ENCODE results near the gene LCN10. TPM values are rescaled to one million over a fixed set of nuclear protein-coding genes. Genes with fewer than 3 reads are reported as not detected.

Gene LCN10
- total and polyA plus RNA-seq, 2 of the 13 experiments (the other 11 are each of a cell fraction or from before 2014, with no cell fraction given): 0.53 to 0.61 TPM

DNA sequence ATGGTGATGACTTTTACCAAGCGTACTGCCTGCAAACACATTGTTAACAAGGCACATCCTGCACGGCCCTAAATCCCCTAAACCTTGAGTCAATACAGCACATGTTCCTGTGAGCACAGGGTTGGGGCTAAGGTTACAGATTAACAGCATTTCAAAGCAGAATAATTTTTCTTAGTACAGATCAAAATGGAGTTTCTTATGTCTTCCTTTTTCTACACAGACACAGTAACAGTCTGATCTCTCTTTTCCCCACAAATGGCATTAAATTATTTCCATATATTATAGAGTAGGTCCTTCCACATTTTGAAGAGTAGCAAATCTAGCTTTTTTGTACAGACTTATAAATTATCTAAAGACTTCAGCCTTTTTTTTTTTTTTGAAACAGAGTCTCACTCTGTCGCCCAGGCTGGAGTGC, 46.8 kb upstream of the LCN10 start (continued):
- TF ChIP-seq, protein P1, sequence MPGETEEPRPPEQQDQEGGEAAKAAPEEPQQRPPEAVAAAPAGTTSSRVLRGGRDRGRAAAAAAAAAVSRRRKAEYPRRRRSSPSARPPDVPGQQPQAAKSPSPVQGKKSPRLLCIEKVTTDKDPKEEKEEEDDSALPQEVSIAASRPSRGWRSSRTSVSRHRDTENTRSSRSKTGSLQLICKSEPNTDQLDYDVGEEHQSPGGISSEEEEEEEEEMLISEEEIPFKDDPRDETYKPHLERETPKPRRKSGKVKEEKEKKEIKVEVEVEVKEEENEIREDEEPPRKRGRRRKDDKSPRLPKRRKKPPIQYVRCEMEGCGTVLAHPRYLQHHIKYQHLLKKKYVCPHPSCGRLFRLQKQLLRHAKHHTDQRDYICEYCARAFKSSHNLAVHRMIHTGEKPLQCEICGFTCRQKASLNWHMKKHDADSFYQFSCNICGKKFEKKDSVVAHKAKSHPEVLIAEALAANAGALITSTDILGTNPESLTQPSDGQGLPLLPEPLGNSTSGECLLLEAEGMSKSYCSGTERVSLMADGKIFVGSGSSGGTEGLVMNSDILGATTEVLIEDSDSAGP (CRISPR knock-in tag; IDR thresholded peaks at IDR 0.05; ENCODE audit: borderline replicate concordance): peak; percentile 21; the same call in 1 of the 2 replicates
- TF ChIP-seq SAP130 (CRISPR knock-in tag; IDR thresholded peaks at IDR 0.05; ENCODE audit: low read depth): peak; percentile 58
- TF ChIP-seq PPARG (CRISPR knock-in tag; conservative IDR thresholded peaks at IDR 0.05): no peak
- TF ChIP-seq, protein P2, sequence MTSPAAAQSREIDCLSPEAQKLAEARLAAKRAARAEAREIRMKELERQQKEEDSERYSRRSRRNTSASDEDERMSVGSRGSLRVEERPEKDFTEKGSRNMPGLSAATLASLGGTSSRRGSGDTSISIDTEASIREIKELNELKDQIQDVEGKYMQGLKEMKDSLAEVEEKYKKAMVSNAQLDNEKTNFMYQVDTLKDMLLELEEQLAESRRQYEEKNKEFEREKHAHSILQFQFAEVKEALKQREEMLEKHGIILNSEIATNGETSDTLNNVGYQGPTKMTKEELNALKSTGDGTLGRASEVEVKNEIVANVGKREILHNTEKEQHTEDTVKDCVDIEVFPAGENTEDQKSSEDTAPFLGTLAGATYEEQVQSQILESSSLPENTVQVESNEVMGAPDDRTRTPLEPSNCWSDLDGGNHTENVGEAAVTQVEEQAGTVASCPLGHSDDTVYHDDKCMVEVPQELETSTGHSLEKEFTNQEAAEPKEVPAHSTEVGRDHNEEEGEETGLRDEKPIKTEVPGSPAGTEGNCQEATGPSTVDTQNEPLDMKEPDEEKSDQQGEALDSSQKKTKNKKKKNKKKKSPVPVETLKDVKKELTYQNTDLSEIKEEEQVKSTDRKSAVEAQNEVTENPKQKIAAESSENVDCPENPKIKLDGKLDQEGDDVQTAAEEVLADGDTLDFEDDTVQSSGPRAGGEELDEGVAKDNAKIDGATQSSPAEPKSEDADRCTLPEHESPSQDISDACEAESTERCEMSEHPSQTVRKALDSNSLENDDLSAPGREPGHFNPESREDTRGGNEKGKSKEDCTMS (CRISPR knock-in tag; conservative IDR thresholded peaks at IDR 0.05): no peak
- no peak for TF ChIP-seq ZNF3 (CRISPR knock-in tag; IDR thresholded peaks at IDR 0.05)
- TF ChIP-seq, protein P3, sequence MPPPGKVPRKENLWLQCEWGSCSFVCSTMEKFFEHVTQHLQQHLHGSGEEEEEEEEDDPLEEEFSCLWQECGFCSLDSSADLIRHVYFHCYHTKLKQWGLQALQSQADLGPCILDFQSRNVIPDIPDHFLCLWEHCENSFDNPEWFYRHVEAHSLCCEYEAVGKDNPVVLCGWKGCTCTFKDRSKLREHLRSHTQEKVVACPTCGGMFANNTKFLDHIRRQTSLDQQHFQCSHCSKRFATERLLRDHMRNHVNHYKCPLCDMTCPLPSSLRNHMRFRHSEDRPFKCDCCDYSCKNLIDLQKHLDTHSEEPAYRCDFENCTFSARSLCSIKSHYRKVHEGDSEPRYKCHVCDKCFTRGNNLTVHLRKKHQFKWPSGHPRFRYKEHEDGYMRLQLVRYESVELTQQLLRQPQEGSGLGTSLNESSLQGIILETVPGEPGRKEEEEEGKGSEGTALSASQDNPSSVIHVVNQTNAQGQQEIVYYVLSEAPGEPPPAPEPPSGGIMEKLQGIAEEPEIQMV (CRISPR knock-in tag; IDR thresholded peaks at IDR 0.05; ENCODE audit: low read depth): no peak
- TF ChIP-seq ZNF781 (CRISPR knock-in tag; IDR thresholded peaks at IDR 0.05; ENCODE audit: borderline replicate concordance, not compliant biosample characterization): no peak
- TF ChIP-seq, protein P4, sequence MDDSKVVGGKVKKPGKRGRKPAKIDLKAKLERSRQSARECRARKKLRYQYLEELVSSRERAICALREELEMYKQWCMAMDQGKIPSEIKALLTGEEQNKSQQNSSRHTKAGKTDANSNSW (CRISPR knock-in tag; IDR thresholded peaks at IDR 0.05; ENCODE audit: borderline replicate concordance): no peak
- peak; percentile 76 for TF ChIP-seq TCF7 (IDR thresholded peaks at IDR 0.05; ENCODE audit: low read depth)
- TF ChIP-seq TARDBP (CRISPR knock-in tag; IDR thresholded peaks at IDR 0.05): 0 out of 2 replicates have a peak, but pooled peaks have one; percentile 37
- 0 out of 4 replicates have a peak, but pooled peaks of 1 of the 2 experiments have one; percentile 4 for TF ChIP-seq POLR2A (IDR thresholded peaks at IDR 0.05; ENCODE audit: insufficient read depth in 1 of 2, low read depth in 2 of 2, low read length in 2 of 2)
- TF ChIP-seq, protein P5, sequence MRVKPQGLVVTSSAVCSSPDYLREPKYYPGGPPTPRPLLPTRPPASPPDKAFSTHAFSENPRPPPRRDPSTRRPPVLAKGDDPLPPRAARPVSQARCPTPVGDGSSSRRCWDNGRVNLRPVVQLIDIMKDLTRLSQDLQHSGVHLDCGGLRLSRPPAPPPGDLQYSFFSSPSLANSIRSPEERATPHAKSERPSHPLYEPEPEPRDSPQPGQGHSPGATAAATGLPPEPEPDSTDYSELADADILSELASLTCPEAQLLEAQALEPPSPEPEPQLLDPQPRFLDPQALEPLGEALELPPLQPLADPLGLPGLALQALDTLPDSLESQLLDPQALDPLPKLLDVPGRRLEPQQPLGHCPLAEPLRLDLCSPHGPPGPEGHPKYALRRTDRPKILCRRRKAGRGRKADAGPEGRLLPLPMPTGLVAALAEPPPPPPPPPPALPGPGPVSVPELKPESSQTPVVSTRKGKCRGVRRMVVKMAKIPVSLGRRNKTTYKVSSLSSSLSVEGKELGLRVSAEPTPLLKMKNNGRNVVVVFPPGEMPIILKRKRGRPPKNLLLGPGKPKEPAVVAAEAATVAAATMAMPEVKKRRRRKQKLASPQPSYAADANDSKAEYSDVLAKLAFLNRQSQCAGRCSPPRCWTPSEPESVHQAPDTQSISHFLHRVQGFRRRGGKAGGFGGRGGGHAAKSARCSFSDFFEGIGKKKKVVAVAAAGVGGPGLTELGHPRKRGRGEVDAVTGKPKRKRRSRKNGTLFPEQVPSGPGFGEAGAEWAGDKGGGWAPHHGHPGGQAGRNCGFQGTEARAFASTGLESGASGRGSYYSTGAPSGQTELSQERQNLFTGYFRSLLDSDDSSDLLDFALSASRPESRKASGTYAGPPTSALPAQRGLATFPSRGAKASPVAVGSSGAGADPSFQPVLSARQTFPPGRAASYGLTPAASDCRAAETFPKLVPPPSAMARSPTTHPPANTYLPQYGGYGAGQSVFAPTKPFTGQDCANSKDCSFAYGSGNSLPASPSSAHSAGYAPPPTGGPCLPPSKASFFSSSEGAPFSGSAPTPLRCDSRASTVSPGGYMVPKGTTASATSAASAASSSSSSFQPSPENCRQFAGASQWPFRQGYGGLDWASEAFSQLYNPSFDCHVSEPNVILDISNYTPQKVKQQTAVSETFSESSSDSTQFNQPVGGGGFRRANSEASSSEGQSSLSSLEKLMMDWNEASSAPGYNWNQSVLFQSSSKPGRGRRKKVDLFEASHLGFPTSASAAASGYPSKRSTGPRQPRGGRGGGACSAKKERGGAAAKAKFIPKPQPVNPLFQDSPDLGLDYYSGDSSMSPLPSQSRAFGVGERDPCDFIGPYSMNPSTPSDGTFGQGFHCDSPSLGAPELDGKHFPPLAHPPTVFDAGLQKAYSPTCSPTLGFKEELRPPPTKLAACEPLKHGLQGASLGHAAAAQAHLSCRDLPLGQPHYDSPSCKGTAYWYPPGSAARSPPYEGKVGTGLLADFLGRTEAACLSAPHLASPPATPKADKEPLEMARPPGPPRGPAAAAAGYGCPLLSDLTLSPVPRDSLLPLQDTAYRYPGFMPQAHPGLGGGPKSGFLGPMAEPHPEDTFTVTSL (CRISPR knock-in tag; IDR thresholded peaks at IDR 0.05; ENCODE audit: borderline replicate concordance): peak; percentile 29; the same call in 1 of the 2 replicates
- 0 out of 2 replicates have a peak, but pooled peaks have one; percentile 45 for TF ChIP-seq POLR2G (IDR thresholded peaks at IDR 0.05; ENCODE audit: low read depth, low read length)
- TF ChIP-seq ZNF589 (CRISPR knock-in tag; conservative IDR thresholded peaks at IDR 0.05): no peak
- TF ChIP-seq, protein P6, sequence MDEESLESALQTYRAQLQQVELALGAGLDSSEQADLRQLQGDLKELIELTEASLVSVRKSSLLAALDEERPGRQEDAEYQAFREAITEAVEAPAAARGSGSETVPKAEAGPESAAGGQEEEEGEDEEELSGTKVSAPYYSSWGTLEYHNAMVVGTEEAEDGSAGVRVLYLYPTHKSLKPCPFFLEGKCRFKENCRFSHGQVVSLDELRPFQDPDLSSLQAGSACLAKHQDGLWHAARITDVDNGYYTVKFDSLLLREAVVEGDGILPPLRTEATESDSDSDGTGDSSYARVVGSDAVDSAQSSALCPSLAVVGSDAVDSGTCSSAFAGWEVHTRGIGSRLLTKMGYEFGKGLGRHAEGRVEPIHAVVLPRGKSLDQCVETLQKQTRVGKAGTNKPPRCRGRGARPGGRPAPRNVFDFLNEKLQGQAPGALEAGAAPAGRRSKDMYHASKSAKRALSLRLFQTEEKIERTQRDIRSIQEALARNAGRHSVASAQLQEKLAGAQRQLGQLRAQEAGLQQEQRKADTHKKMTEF (CRISPR knock-in tag; IDR thresholded peaks at IDR 0.05): 0 out of 2 replicates have a peak, but pooled peaks have one; percentile 5
- peak; percentile 59; the same call in 1 of the 2 replicates for TF ChIP-seq SIX1 (CRISPR knock-in tag; IDR thresholded peaks at IDR 0.05; ENCODE audit: borderline replicate concordance)
- TF ChIP-seq ZNF558 (CRISPR knock-in tag; IDR thresholded peaks at IDR 0.05; ENCODE audit: borderline replicate concordance): no peak
